HG02678 (cell line): ENCODE results near the gene TAL2.
"Not testable (repeated sequence)": the region's sequence is repeated elsewhere in the genome, so short reads cannot be mapped to it uniquely, and the experiment has no call there.

Source experiments
- ATAC-seq: cut with Tn5 transposase; IDR thresholded peaks from one replicate; pipeline ENCODE4 v1.9.1; 2021; ENCODE audit warnings: mild to moderate bottlenecking, moderate library complexity; ENCODE audit not compliant: unreplicated experiment

Gene TAL2

DNA sequence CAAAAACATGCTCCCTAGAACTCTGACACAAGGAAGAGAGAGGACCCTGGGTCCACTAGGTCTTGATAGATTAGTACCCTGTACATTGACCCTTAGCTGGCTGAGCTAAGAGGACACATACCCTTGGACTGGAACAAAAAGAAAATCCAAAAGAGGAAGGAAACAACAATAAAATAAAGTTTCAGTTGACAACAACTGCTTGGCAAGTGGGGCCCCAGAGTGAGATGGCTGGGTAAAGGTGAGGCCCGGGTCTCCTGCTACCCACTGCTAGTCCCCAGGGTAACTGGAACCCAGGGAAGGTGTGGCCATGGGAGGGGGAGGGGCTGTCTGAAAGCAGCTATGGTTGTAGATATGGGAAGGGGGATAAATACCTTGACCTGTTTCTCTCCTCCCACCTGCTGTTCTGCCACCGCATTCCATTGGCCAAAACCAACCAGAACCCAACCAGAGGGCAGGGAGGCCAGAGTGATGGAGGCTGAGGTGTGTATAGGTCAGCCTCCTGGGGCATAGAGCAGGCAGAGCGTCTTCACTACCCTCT lies 11.7 kb downstream of the TAL2 start:
- no peak for ATAC-seq

DNA sequence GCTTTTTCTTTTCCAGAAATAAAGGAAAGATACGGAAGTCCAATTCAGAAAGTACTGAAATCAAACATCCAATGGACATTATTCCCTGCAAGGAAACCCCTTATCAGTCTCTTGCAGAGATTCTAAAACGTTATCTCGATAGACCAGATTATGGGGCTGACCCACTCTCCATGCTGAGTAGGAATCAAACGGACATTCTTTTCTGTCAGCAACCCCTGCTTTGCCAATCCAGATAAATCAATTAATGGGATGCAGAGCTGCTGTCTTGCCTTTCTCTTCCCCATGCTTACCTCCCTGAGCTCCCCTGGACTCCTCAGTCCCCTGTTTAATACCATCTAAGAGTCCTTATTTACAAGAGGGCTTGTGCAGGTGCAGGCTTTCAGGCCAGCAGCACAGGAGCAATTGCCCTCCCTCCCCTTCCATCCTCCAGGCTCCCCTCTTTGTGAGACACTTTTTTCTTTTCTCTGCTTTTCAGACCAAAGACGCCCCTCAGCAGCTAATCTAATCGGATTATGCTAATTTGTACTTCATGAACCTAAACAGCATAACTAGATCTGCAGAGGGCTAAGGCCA lies 14.2 kb downstream of the TAL2 start:
- ATAC-seq: no peak

DNA sequence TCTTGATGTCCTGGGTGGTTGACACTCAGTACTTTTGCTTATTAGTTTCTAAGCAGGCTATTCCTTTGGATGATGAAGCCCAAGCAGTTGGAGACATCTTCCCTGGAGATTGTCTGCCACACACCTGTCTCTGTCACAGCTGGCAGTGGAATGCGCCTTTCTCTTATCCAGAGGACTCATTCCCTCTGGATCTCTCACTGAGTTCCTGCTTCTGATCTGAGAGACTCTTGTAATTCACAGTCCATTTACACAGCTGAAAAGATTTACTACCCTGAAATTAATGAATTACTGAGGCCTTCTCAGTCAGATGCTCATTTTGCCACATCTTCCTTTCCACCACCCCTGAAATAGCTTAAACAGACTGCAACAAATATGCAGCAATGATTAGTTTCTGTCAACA lies 15.9 kb downstream of the TAL2 start:
- ATAC-seq: no peak

DNA sequence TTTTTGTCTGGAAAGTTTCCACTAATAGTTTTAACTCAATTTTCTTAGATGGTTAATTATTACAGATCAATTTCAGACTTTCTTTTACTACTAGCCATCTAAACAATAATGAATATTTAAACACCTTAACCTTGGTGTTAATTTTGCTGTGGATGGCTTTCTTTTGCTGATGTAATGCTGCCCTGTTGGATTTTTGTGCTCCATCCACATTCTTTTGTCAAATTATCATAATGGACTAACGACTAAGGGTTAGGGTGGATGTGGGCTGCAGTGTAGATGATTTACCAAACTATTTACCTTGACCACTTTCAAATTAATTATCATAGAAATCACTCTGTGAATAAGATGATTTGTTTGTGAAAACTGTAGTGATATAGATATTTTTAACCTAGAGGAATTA lies 16.5 kb downstream of the TAL2 start:
- ATAC-seq: no peak

DNA sequence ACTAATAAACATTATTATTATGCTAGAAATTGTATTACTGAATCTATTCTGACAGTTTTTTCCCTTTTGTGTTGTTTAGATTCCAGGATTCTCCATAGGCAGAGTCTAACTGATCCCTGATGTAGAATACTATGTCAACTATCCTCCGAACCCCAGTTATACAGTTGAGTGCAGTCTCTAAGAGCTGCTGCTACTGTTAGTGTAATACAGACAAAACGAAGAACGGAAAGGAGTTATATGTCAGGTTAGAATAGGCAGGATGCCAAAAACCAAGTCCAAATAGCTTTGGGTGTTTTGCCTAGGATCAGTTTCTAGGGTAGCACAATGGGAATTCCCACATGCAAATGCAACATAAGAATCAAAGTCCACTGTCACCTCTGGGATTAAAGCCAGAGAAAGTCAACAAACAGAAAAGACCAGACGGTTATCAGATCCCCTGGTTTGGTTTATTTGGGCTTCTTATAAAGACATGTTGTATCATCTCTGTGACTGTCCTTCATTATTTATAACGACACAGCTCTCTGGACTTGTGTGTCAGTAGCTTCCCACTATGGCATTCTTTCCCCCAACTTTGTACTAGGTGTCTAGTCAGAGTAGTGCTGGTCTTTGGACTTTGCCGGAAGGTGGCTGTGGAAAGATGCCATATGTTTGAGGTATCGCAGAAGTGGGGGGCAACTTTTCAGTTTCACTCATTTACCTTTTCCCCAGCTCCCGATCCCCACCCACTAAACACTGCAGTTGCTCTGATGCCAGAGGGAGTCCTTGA lies 17.2 kb downstream of the TAL2 start:
- no peak for ATAC-seq

DNA sequence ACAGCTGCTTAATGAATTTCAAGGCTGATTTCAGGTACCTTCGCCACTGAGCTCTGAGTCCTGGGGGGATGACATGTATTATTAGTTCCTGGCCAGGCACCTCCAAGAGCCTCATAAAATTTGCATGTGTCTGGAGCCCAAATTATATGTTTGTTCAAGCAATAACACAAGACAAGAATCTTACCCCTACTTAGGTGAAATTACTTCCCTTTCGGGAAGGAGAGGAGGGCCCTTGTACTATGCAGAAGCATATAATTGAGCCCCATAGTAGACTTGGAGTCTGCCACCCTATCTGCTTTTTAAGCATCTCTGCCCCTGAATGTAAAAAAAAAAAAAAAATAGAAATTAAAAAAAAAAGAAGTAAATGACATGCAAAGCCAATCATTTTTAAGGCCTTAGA lies 19.1 kb downstream of the TAL2 start:
- ATAC-seq: no peak

DNA sequence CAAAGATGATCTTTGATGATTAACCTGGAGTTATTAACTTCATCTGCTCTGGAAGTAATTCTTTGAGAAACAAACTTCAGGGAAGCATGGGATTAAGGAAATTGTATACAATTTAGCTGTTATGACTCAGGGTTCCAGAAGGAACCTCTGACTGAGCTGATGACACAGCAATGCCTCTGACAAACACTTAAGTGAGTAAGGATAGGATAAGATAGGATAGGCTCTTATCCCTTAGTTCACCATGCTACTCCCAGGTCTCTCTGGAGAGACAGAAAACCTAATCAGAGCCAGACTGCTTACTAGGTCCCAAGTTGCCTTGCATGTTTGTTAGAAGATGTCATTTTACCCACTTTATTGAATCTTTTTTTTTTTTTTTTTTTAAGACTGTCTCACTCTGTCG lies 19.5 kb downstream of the TAL2 start:
- no peak for ATAC-seq

DNA sequence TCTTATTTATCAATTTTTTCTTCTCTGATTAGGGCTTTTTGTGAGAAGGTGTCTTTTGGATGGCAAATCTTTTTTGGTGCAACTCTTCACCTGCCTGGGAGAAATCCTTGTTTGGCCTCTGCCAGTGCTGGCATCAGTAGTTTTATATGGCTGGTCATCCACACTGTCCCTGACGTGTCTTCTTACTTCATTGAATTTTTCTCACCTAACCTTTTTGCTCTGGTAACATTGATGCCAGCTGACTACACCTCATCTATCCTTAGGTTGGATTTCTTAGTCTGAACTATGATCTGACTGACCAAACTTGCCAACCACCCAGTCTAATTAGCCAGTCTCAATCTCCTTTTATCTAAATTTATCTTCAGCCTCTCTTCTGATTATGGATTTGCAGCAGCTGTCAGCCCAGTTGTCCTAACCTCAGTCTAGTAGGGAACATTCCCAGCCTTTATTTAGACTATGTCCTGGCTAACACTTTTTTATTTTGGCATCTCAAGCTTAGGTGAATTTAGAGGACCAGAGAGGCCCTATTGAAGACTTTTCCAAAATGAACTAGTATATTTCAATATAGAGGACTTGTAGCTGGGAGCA lies 21.5 kb downstream of the TAL2 start:
- no peak for ATAC-seq

DNA sequence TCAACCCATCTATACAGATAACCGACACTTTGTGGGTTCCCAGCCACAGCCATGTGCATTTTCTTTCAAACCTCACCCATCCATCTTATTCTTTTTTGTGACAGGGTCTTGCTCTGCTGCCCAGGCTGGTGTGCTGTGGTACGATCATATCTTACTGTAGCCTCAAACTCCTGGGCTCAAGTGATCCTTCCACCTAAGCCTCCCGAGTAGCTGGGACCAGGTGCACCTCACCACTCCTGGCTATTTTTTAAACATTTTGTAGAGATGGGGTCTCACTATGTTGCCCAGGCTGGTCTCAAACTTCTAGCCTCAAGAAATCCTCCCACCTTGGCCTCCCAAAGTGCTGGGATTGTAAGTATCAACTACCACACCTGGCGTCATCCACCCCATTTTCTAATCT lies 24.7 kb downstream of the TAL2 start:
- no peak for ATAC-seq

DNA sequence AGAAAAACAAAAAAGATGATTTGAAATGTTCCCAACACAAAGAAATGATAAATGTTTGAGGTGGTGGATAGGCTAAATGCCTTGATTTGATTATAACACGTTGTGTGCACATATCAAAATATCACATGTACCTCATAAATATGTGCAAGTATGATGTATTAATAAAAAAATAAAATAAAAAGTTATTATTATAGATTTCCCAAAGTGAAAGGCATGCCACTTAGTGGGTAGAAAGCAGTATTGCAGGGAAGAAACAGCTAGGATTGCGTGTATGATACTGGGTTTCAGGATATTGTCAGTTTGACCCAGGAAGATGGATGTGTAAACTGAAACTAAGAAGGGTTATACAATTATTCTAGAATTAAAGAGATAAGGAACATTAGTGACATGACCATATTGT lies 28.5 kb downstream of the TAL2 start:
- ATAC-seq: no peak

DNA sequence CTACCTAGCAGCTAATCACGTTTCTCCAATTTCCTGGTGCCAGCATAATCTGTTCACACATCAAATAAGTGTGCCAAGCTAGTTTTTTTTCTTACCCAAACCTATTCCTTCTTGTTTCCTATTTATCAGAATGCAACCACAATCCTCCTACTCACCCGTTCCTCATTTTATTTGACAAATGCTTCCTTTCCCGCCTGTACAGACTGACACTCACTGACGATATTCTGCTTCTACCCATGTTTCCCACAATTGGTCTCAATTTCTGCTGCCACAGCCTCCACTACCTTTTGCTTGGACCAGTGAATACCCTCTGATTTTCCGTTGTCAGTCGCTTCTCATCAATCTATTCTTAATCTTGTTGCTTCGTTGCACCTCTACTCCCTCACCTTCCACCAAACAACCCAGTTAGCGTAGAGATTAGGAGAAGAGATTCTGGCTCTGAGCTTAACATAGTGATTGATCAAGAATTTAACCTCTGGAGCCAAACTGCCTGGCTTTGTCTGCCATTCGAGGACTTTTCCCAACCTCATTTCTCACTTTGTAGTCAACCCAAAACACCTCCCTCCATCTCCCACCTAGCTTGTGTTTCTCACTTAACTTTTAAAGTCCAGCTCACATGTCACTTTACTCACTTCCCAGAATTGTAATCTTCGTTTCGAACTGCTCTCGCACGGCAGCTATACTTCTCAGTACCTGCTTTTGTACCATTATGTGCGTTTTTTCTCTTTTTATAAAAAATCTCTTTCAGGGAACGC lies 31.4 kb downstream of the TAL2 start:
- peak; percentile 26 for ATAC-seq

DNA sequence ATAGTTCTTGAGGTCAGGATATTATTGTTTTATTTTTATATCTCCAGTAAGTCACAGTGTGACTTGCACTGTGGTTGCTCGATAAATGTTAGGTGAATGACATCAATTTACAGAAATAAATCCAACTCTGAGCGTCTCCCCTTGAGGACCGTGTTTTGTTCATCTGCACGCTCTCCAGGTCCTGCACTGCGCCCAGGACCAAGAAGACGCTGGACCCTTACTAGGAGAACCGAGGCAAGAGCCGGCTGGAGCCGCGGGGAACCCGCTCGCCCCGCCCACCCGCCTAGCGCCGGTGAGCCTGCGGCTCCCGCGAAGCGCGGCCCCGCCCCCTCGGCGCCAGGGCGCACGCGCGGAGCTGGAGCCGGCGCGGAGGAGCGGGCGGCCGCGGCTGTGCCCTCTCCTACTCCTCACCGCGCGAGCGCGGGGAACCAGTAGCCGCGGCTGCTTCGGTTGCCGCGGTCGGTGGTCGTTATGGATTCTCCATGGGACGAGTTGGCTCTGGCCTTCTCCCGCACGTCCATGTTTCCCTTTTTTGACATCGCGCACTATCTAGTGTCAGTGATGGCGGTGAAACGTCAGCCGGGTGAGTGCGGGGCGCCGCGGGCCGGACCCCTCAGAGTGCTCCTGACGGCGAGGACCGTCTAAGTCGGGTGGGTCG lies 32.1 kb downstream of the TAL2 start, which contains the start of gene TMEM38B:
TSS of gene TMEM38B (plus strand) at position 352 of the 658 bp plus-strand sequence. CDS start at position 472, 120 bp downstream.
- peak; percentile 83 for ATAC-seq

DNA sequence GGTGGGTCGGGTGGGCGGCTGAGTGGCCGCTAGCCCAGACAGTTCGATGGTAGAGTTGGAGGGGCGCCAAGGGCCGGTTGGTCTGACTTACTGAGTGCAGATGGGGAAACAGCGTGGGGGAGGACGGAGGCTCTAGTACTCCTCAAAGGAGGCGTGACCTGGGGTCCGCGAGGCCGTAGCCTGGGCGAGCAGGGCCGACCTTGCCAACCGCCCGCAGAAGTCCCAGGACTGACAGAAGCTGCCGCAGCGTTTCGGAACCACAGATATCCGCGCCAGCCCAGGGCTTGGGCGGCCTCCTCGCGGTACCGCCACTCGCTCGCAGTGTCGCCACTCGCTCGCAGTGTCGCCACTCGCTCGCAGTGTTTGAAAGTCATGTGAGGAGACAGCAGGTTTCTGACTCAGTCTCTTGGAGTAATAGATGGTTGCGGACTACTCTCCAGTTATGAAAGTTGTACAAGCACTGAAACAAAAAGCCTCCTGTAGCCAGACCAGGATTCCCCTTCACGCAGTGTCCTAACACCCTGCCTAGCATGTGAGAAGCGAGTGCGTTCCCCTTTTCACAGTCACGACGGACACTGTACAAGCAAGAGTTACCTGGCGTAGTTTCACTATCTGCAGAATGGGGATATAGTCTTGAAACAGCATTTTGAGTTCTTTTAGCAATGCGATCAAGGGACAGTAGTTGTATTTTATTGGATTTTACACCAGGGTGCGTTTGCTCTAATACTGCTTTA lies 32.8 kb downstream of the TAL2 start:
- ATAC-seq: peak; percentile 62

DNA sequence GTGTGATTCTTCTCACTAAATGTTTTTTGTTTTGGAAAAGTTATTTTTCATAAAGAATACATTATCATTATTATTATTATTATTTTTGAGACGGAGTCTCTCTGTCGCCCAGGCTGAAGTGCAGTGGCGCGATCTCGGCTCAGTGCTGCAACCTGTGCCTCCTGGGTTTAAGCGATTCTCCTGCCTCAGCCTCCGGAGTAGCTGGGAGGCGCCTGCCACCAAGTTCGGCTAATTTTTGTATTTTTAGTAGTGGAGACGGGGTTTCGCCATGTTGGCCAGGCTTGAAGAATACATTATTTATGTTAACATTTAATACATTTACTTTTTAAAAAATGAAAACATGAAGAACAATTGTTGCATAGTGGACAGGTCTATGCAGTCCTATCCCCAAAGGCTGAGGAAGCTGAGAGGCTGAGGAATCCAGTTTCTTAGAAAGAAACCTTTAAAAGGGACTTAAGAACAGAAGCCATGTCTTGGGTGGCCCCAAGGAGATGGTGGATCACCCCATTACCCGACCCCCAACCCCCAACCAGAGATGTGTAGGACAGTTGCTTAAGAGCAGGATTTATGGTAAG lies 34.0 kb downstream of the TAL2 start:
- ATAC-seq: no peak

DNA sequence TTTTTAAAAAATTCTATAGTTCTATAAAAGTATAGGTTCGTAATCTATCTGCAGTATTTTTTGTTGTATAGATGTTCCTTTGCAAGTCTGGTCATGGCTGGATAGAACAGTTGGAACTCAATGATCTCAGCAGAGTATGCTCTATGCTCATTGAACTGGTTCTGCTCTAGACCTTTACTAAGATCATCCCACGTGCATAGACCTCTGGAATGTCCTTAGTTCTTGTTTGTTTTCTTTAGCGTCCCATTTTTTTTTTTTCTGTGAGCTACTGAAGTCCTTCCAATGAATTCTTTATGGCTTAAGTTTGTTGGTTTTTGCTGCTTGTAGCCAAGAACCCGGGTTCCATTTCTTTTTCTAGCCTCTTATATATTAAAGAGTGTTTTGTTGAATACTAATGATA lies 35.6 kb downstream of the TAL2 start:
- no peak for ATAC-seq

DNA sequence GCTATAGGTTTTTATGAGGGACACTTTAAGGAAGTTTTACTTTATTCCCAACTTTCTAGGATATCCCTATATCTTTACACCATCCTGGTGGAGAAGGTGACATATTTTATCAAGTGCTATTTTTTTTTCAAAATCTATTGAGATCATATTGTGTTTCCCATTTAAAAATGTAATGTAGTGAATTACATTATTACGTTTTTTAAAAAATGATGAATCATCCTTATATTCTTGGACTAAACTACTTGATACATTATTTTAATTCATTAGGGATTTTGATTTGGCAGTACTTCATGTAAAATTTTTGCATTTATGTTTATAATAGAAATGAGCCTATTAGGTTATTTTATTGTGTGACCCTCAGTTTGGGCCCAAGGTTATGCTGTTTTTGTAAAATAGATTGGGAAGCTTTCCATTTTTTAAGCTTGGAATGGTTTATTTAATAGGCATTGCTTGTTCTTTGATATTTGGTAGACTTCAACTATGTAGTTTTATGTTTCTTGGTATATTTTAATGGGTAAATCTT lies 36.2 kb downstream of the TAL2 start:
- no peak for ATAC-seq

DNA sequence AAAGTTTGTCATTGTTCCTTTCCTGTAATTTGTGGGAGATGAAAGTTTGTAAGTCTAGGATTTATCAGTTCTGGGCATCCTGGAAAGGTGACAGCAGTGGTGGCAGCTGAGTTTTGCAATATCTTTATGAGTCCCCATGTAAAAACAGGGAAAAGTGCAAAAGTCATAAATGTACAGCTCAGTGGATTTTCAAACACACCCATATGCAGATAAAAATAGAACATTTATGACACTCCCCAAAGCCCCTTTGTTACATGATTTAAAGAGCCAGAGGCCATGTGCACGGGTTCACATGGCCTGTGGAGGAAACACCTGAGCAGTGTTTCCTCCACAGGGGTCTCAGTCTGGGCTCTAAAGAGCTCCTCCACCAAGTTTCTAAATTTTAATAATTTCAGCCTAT lies 38.4 kb downstream of the TAL2 start:
- ATAC-seq: no peak

DNA sequence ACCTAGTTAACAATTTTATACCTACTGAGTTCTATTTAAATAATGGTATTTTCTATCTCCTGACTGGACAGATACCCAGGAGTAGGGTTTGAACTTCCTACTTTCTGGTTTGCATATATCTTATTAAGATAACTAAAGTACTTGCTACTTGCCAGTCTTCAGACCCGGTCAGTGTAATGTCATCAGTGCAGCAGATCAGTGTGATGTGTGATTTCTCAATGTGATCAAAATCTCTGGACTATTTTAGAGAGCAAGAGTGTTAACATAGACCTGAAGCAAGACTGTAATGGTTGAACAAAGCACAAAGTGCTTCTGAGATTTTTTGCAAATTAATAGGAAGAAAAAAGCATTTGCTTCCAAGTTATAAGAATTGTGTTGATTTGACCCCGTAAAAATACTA lies 38.9 kb downstream of the TAL2 start:
- ATAC-seq: no peak

DNA sequence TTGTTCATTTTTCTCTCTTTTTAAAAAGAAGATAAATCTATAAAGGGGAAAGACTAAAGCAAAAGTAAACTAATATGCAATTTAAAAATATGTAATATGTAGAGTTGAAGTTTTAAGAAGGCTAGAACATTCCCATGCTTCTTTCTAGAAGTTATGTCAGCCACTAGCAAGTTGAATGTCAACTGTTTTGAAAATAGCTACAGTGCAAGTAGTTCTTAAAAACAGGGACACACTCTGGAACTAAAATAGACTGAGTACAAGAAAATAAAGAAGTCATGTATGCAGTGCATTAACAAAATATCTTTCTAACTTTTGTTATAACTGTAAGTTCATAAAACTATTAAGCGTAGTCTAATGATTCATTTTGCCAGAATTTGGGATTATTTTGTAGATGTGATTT lies 40.0 kb downstream of the TAL2 start:
- ATAC-seq: no peak

DNA sequence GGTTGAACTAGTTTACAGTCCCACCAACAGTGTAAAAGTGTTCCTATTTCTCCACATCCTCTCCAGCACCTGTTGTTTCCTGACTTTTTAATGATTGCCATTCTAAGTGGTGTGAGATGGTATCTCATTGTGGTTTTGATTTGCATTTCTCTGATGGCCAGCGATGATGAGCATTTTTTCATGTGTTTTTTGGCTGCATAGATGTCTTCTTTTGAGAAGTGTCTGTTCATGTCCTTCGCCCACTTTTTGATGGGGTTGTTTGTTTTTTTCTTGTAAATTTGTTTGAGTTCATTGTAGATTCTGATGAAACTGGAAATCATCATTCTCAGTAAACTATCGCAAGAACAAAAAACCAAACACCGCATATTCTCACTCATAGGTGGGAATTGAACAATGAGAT lies 41.4 kb downstream of the TAL2 start:
- not testable (repeated sequence) for ATAC-seq
